8988T (cell line): ENCODE measurements around the gene C1GALT1C1L.
"Not testable (repeated sequence)": the region's sequence is repeated elsewhere in the genome, so short reads cannot be mapped to it uniquely, and the experiment has no call there.

Experiments
- DNase-seq: peaks from one replicate; pipeline ENCODE4 v3.0.0; 2011

C1GALT1C1L gene

DNA sequence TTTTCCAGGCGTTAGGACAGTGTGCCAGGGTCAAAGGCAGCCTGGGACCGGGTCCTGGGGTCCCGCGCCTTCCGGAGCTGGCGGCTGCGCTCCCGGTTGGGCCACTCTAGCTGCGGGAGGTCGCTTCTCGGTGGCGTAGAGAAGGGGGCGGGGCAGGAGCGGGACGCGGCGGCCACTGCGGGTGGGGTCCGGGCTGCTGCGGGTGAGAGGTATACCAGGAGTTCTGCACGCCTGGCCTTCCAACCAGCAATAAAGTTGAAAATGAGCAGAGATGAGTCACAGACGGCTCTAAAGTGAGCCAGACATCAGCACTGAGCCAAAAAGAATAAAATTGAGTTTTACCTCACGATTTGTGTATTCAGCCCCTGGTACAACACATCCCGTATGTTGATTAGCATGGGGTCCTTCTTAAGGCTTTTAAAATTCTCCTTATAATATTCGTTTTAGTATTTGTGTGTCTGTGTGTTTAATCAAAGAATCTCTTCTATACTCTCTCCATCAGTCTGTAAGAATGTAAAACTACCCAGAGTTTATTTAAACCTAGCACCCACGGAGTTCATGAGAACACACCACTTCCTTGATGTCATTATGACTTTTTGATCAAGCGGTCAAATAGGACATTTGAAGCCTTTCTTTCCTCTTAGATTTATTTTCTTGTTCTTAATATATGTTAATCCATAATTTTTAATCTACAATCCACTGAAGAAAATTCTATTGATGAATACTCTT, at the start of gene C1GALT1C1L:
Gene C1GALT1C1L (minus strand): TSS at position 108 of the 729 bp plus-strand sequence. CDS start 107 bp downstream, at position 1.
- DNase-seq, result peak; percentile 57

DNA sequence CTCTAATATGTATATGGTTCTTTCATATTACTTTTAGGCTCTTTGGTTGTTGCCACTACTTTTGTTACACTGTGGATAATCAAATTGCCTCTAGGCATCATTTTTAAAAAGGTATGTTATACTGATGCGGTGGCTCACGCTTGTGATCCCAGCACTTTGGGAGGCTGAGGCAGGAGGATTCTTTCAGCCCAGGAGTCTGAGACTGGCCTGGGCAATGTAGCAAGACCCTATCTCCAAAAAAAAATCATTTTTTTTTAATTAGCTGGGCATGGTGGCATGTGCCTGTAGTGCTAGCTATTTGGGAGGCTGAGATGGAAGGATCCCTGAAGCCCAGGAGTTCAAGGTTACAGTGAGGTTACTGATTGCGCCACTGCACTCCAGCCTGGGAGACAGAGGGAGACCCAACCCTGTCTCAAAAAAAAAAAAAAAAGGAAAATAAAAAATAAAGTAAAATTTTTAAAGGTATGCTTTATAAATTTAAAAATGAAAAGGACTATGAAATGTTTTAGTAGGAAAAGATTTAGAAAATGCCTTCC, 49.5 kb upstream of the C1GALT1C1L start:
- no peak for DNase-seq

DNA sequence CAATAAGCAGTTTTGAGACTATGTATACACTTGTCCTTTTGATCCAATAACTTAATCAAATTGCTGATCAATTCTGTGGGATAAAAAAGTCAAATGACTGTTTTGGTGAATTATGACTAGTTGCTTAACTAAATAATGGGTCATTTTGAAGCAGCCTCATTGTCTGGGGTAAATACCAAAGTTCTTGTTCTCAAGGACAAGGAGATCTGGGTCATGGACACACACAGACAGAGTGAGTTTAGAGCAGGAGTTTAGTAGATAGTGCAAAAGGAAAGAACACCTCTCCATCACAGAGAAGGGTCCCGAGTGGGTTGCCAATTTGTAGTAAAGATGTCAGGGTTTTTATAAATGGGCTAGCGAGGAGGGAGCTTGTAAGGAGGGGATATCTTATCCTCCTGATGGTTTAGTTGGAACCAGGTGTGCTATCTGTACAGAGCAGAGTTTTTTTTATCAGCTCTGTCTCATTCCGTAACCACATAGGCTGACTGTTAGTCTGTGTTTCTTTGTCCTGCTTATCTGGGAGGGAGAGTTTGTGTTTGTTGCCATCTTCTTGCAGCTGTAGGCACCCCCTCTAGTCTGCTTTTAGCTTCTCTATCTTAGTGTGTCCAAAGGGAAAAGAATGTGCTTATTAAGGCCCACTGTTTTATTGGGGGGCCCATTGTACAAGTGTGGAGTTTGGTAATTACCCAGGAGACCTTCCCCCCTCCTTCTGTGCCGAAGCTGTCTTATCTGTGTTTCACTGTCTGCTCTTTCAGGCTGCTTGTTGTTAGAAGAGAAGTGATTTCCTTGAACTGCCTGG, 48.7 kb upstream of the C1GALT1C1L start:
- DNase-seq, result no peak

DNA sequence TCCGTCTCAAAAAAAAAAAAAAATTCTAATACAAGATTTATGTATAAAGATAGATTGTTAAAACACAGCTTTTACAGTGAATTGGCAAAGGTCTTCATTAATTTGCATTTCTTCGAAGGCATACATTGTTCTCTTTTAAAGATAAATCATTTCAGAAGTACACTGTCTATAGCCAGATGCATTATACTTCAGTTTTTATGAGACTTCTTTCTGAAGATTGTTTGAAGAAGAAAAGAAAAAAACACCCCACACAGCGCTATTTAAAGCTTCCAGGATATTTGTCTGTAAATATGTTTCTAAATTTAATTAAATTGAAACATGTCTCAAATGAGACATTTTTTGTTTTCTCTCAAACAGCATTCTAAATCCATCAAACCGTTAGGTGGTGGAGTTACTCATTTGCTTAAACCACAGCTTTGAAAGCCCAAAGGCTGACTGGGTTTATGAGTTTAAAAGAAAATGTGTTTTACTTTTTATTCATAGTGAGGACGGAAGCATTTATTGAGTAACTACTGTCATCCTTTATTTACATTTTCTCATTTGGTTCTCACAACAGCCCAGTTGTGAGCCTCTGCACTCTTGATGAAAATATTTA, 42.4 kb upstream of the C1GALT1C1L start:
- no peak for DNase-seq

DNA sequence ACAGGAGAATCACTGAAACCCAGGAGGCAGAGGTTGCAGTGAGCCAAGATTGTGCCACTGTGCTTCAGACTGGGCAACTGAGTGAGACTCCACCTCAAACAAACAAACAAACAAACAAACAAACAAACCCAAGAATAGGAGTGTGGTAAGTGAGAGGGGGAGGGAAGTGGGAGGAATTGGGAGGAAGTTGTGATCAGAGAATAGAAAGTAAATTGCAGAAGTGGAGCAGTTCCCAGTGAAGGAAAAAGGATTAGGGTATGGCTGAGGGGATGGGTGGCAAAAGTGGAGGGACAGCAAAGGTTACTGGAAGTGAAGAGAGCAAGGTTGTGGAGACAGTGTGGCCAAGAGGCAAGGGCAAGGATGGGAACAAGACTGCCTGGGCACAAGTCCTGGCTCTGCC, 41.1 kb upstream of the C1GALT1C1L start:
- DNase-seq, result no peak

DNA sequence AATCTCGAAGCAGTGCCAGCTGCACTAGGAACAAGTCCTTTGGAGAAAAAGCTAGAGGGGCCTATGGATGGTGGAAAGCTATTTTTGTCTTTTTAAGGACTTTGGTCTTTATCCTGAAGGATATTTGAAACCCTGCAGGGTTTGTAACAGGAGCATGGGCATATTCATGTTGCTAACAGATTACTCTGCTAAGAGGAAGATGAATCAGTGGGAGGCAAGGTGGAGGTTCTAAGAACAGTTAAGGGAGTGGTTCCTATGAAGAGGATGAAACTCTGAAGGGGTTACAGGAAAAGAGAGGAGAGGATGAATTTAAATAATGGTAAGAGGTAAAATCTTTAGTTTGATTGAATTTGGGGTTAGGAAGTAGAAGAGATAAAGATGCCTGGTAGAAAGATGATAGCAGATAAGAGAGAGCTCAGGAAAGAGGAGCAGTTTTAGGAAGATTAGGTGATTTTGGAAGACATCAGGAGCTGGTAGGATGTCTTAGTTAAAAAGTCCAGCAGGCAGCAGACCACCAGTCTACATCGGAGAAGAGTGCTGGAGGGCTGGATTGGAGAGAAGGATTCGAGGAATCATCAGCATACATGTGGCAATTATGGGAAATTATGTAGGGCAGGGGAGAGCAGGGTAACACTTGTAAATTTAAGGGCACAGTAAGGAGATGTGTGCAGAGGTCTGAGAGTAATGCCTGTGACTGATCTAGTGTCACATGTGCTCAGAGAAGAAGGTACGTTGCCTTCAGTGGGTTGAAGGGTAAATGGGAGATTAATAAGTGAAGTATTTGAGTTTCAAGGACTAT, 39.3 kb upstream of the C1GALT1C1L start:
- no peak for DNase-seq

DNA sequence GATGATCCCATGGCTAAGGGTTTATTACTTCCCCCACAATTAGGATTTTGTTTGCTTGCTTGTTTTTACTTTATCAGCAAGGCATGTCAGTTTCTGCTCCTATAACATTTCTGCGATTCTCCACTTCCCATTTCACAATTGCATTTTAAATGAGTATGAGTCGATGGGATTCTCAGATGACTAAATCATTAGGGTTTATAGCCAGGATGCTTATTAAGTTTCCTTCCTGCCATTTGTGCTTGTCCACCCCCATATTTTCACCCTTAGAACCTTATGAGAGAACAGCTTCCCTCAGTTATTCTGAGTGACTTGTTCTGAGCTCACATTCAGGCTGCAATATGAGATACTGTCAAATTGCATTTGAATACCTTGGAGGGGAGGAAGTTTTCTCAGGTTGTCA, 37.9 kb upstream of the C1GALT1C1L start:
- DNase-seq, result no peak

DNA sequence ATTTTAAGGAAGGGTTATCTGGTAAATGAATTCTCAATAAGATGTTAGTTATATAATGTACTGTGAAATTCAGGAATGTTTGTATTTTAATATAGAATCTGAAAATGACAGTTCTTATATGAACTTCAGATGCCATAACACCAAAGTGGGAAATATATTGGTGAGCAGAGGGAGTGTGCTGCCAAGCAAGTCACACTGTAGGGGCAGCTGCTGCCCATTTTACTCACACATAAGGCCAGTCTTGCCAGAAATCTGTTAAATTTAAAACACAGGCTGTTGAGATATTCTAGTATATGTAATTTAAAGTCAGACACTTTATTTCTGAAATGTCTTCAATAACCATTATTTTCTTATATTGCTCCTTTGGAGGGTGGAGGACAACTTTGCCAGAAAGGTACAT, 34.6 kb upstream of the C1GALT1C1L start:
- no peak for DNase-seq

DNA sequence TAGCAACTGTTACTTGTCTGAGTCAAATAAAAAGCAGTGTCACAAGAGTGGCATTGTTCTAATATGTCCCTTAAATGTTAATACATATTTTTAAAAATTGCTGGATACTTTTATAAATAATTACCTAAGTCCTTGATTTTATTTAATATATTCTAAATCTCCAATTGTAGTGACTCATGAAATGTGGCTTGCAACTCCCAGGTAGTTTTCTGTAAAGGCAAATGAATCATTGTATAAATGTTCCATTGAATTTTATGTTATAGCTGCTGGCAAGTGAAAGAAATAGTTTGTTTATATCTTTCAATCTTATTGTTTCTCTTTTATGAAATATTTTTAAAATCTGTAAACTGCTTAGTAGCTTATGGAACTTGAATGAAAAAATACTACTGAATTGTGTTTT, 32.7 kb upstream of the C1GALT1C1L start:
- DNase-seq, result no peak

DNA sequence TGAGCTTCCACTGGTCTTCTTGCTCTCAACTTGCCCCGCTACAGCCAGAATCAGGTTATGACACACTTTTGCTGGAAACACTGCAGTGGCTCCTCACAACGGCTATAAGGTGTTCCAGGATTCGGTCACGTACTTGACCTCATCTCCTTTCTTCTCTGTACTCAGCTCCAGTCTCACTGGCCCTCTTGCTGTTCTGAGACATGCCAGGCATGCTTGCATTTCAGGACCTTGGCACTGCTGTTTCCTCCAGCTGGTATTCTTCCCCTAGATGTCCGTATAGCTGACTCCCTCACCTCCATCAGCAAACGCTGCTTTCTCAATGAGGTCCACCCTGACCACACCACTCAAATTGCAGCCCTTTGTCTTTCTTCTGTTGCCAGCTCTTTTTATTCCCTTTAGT, 31.9 kb upstream of the C1GALT1C1L start:
- DNase-seq, result no peak

DNA sequence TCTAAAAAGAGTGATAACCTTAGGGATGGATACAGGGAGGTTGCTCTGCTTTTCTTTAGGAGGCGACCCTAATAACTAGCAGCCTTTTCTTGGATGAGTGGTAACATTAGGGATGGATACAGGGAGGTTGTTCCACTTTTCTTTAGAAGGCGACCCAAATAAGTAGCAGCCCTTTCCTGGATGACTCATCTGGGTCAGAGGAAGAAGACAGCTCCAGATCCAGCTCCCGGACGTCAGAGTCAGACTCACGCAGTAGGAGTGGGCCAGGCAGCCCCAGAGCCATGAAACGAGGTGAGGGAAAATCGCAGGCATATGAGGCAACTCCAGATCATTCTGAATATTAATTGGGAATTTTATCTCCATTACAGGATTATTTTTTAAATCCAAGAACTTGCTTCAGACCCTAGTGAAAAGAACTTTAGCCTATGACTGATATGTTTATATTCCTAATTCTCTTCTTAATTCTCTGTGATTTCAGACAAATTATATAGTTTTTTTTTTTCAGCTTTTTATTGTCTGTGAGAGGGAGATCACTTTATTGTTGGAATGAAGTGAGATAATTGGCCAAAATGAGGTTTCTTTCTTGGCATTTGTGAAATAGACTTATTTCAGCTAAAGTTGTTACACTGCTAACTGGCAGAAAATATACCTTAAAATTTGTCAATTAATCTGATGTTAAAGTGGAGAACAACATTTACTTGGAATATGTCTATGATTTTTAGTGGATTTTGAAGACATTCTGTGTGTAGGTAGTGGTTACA, 31.2 kb upstream of the C1GALT1C1L start:
- peak; percentile 11 for DNase-seq

DNA sequence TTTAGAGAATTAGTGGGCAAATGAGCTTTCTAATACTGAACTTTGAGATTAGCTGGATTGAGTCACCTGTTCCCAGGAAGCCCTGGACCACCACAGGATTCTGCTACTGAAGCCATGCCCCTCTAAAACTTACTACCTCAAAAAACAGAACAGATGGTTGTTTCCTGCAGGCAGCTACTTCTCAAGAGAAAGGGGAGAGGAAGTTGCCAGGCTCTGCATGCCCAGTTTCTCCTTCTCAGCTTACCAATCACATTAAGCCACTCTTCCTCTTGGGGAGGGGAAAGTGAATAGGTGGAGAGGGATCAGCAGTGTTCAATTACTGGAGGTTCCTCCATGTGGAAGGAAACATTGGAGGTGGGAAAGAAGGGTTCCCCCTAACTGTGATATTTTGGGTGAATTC, 24.9 kb upstream of the C1GALT1C1L start:
- DNase-seq, result no peak

DNA sequence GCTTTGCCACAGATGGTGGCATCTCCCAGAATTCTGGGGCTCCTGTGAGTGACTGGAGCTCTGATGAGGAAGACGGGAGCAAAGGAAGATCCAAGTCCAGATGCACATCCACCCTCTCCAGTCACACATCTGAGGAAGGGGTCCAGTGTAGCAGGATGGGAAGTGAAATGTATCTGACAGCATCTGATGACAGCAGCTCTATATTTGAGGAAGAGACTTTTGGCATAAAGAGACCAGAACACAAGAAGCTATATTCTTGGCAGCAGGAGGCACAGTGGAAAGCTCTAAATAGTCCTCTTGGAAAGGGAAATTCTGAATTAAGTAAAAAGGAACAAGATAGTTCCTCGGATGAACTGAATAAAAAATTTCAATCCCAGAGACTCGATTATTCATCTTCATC, 23.5 kb upstream of the C1GALT1C1L start:
- DNase-seq, result no peak

DNA sequence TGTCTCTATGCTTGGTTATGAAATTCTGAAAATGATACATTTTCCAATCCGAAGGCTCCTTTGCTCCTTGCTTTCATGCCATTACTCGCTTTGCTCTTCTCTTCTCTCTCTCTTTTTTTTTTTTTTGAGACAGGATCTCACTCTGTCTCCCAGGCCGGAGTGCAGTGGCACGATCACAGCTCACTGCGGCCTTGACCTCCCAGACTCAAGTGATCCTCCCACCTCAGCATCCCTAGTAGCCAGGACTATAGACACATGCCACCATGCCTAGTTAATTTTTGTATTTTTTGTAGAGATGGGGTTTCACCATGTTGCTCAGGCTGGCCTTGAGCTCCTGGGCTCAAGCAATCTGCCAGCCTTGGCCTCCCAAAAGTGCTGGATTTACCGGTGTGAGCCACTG, 21.9 kb upstream of the C1GALT1C1L start:
- DNase-seq, result not testable (repeated sequence)

DNA sequence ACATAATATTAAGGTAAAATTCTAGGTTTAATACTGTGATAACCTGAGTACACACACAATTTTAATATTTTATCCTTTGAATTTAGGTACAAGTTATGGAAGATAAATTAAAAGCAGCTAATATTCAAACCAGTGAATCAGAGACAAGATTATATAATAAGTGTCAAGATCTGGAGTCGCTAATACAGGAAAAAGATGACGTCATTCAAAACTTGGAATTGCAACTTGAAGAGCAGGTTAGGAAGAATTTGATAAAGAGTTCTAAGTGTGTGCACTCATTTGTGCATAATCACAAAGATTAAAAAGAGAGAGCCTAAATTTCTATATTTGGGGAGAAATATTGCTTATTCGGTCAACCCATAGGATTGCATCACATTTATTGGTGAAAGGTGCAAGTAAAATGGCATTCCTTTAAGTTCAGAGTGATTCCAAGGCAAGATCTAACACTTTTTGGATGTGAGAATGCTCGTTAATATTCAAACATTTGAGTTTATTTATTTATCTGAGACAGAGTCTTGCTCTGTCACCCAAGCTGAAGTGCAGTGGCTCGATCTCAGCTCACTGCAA, 16.3 kb upstream of the C1GALT1C1L start:
- DNase-seq, result no peak

DNA sequence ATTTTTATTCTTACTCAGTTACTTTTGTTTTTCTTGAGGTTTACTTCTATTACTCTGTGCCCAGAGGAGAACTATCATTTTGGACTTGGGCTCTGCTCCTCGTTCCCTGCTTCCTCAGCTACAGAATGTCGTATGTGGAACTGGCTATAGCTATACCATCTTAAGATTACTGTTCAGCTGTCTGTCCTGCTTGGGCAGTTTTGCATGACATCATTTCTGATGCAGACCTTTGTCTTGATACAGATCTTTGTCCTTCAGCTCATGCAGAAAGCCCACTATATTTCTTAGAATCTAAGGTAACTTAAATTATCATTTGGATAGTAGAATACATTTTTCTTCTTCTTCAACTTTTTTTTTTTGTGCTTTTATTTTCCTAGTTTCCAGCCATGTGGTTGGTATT, 13.8 kb upstream of the C1GALT1C1L start:
- no peak for DNase-seq

DNA sequence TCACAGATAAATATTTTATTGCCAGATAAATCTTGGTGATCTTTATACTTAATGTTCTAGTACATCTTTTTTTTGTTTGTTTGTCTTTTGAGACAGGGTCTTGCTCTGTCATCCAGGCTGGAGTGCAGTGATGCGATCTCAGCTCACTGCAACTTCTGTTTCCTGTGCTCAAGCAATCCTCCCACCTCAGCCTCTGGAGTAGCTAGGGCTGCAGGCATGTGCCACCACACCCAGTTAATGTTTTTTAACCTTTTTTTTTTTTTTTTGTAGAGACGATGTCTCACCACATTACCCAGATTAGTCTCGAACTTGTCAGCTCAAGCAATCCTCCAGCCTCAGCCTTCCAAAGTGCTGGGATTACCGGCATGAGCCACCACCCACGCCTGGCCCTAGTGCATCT, 9.1 kb upstream of the C1GALT1C1L start:
- no peak for DNase-seq

DNA sequence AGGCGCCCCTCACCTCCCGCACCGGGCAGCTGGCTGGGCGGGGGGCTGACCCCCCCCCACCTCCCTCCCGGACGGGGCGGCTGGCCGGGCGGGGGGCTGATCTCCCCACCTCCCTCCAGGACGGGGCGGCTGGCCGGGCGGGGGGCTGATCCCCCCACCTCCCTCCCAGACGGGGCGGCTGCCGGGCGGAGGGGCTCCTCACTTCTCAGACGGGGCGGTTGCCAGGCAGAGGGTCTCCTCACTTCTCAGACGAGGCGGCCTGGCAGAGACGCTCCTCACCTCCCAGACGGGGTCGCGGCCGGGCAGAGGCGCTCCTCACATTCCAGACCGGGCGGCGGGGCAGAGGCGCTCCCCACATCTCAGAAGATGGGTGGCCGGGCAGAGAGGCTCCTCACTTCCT, 1.6 kb upstream of the C1GALT1C1L start:
- DNase-seq, result not testable (repeated sequence)

DNA sequence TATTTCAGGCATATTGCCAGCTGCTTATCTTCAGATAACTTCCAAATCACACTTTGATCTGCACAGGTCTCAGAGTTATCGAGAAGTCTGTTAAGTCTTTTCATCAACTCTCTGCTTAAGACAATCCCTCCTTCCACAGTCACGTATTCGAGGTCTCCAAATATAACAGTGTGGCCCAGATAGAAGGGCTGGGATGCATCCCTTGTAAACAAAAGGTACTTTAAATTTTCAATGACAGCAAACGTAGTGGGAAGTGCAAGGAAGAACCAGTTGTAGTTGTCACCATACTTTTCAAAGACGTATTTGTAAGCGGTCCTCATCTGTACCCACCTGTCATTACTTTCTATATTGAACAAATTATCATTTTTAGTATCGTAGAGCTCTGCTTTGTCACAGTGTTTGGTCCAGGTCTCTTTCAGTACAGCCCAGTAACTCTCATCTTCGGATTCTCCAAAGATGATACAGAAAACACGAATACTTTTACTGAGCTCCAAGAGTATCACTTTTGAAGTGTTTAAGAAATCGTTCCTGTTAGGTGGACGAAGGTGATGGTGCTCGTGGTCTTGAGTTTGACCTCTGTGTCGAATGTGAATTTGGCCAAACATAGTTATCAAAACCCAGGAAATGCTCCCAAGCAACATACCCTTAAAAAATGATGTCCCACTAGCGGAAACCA, 445 bp downstream of the C1GALT1C1L start:
- no peak for DNase-seq

DNA sequence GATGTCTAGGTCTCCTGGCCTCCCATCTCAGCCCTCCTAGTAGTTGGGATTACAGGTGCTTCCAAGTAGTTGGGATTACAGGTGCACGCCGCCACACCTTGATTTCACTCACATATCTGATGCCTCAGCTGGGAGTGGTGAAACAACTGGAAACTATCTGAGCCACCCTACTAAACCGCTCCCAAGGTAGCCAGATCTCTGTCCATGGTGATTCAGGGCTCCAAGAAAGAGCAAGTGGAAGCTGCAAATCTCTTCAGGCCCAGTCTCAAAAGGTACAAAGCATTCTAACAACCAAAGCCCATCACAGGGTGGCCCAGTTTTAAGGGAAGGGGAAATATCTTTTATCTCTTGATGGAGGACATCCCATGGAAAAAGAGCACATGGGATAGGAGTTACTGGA, 19.0 kb downstream of the C1GALT1C1L start:
- DNase-seq, result no peak

DNA sequence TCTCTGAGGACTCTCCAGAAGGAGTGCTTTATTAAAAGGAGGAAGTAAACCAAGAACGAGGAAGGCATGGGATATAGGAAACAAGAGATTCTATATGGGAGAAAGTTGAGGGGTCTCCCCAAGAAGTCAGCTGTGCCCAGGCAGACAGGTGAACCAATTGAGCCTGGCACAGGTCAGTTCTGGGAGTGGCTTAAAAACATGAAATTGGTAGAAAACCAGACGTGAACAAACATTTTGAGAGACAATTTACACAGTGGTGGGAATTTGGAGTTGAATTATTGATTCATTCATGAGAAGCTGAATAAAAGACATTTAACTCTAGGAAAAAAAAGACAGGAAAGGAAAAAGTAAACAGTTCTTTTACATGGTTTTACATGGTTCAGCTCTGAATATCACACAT, 22.7 kb downstream of the C1GALT1C1L start:
- no peak for DNase-seq
